ENCODE results near the gene DNAH7.
"Not testable (repeated sequence)": the region's sequence is repeated elsewhere in the genome, so short reads cannot be mapped to it uniquely, and the experiment has no call there.

The DNAH7 gene

DNA sequence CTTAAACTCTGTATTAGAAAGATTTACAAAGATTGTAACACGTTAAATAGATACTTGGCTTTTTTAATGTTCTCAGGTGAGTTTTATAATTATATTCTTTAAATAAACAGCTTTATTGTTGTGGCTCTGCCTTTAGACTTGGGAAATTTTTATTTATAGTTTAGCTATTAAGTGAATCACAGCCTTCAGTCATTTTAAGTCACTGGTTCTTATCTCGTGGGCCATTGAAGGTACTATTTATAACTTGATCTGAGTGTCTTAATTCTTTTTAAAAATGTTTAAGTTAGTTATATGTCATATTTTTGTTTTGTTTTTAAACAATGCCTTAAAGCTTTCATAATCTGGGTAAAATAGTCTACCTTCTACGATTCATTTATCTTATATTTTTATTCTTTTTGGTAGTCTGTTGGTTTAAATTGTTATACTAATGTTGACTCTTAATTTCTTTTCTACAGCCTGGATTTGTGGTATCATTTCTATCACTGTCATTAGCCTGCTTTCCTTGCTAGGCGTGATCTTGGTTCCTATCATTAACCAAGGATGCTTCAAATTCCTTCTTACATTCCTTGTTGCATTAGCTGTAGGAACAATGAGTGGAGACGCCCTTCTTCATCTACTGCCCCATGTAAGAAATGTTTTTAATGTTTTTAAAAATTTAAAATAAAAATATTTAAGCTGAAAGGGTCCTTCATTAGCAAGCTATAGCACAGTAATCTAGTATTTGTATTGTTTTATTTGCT, 362.3 kb downstream of the DNAH7 start:
- no peak for DNase-seq

- no peak for DNase-seq
Observed at GRCh38 chr2:195700480-195700879, 368.2 kb downstream of the DNAH7 start.

DNA sequence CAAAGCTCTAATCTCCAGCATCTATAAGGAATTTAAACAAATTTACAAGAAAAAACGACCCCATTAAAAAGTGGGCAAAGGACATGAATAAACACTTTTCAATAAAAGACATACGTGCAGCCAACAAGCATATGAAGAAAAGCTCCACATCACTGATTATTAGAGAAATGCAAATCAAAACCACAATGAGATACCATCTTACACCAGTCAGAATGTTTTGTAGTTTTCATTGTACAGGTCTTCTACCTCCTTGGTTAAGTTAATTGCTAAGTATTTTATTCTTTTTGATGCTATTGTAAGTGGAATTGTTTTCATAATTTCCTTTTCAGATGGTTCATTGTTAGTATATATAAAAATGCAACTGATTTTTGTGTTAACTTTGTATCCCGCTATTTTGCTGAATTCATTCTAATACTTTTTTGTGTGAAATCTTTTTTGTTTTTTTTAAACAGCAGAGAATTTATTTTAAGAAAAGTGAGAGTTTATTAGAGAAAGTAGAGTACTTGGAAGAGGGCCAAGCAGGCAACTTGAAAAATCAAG, 370.9 kb downstream of the DNAH7 start:
- DNase-seq, result no peak

- no peak for DNase-seq
Observed at GRCh38 chr2:195696012-195696411, 372.6 kb downstream of the DNAH7 start.

GRCh38 chr2:195695002-195695631, 373.5 kb downstream of the DNAH7 start:
- no peak for DNase-seq

- no peak for DNase-seq
Observed at GRCh38 chr2:195694553-195694952, 374.1 kb downstream of the DNAH7 start.

DNA sequence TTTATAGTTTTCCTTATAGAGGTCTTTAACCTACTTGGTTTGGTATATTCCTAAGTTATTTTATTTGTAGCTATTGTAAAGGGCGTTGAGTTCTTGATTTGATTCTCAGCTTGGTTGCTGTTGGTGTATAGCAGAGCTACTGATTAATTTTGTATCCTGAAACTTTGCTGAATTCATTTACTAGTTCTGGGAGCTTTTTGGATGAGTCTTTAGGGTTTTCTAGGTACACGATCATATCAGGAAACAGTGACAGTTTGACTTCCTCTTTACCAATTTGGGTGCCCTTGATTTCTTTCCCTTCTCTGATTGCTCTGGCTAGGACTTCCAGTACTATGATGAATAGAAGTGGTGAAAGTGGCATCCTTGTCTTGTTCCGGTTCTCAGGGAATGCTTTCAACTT, 376.1 kb downstream of the DNAH7 start:
- DNase-seq, result not testable (repeated sequence)

All from CD4-positive, alpha-beta T cell treated with Interleukin-12 subunit alpha and Interleukin-12 subunit beta, for 1 hour (primary cell).